Progenitor cell of endocrine pancreas (in vitro differentiated cells): Measurements from ENCODE around the gene THUMPD1. TPM values are rescaled to one million over a fixed set of nuclear protein-coding genes. Genes with fewer than 3 reads are reported as not detected.
A peak's percentile ranks its signal among the peaks of the same experiment; 100 is the strongest.

Experiments
- DNase-seq: peaks from one replicate; pipeline ENCODE4 v3.0.0; 2021; ENCODE audit warnings: low spot score; ENCODE audit not compliant: unreplicated experiment
- H3K27ac Mint-ChIP-seq: 2 replicates; pipeline ENCODE4 v1.8.0; 2021; ENCODE audit warnings: mild to moderate bottlenecking, moderate library complexity, mixed read lengths
- H3K27me3 Mint-ChIP-seq: 2 replicates; pipeline ENCODE4 v1.8.0; 2021; ENCODE audit warnings: mixed read lengths
- H3K36me3 Mint-ChIP-seq: 2 replicates; pipeline ENCODE4 v1.8.0; 2022; ENCODE audit warnings: mixed read lengths; ENCODE audit not compliant: insufficient read depth
- H3K4me1 Mint-ChIP-seq: 2 replicates; pipeline ENCODE4 v1.8.0; 2021; ENCODE audit warnings: low read depth, mixed read lengths
- H3K4me3 Mint-ChIP-seq: 2 replicates; pipeline ENCODE4 v1.8.0; 2021; ENCODE audit warnings: low read depth, mild to moderate bottlenecking, moderate library complexity, mixed read lengths
- H3K9me3 Mint-ChIP-seq: 2 replicates; pipeline ENCODE4 v1.8.0; 2021; ENCODE audit warnings: low read depth, mixed read lengths
- total RNA-seq: library from RNA; stranded (reverse); gene quantifications from 2 replicates; pipeline ENCODE4 v1.2.1, GENCODE V29; 2021
- TF ChIP-seq, protein P1 (sequence below): fragments of 200-600 bp; sonication (generic); IDR thresholded peaks from one replicate; pipeline ENCODE4 v1.5.0; 2021; ENCODE audit warnings: antibody characterized with exemption, mild to moderate bottlenecking; ENCODE audit not compliant: unreplicated experiment

The THUMPD1 gene
- total RNA-seq, 1 donor from 2014 or later, result 36.8 TPM

DNA sequence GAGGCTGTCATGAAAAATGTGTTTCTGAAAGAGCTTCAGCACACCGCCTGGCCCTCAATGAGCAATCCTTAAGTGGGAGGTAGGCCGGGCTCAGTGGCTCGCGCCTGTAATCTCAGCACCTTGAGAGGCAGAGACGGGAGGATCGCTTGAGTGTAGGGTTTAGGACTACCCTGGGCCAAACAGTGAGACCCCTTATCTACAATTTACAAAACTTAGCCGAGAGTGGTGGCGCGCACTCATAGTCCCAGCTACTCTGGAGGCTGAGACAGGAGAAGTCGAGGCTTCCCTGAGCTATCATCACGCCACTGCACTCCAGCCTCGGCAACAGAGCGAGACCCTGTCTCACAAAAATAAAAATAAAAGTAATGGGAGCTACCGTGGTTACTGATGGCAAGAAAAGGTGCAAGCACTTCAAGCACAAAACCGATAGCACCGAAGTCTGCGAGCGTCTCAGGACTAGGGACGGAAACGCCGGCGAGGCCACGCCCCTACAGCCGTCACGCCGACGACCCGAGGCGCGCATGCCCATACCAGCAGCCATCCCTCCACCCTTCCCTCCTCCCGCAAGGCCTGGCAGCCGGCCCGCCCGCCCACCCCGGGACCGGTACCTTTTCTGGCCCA, 607 bp downstream of the THUMPD1 start:
- Mint-ChIP-seq H3K9me3 (peaks cover 2% of the 10 kb centered on the region), H3K4me1 (peaks cover 10% of the 10 kb centered on the region), H3K36me3 (peaks cover 11% of the 10 kb centered on the region), H3K27me3 (no peaks in the 10 kb centered on the region), H3K27ac (peak overlapping the region; percentile 97), H3K4me3 (peak overlapping the region; percentile 96)
- DNase-seq, result peak; percentile 59
- TF ChIP-seq, protein P1, sequence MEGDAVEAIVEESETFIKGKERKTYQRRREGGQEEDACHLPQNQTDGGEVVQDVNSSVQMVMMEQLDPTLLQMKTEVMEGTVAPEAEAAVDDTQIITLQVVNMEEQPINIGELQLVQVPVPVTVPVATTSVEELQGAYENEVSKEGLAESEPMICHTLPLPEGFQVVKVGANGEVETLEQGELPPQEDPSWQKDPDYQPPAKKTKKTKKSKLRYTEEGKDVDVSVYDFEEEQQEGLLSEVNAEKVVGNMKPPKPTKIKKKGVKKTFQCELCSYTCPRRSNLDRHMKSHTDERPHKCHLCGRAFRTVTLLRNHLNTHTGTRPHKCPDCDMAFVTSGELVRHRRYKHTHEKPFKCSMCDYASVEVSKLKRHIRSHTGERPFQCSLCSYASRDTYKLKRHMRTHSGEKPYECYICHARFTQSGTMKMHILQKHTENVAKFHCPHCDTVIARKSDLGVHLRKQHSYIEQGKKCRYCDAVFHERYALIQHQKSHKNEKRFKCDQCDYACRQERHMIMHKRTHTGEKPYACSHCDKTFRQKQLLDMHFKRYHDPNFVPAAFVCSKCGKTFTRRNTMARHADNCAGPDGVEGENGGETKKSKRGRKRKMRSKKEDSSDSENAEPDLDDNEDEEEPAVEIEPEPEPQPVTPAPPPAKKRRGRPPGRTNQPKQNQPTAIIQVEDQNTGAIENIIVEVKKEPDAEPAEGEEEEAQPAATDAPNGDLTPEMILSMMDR, result no peak

- DNase-seq, result no peak
- TF ChIP-seq, protein P1, result peak; percentile 38
- H3K27me3 Mint-ChIP-seq, result no peaks in the 10 kb centered on the region
- H3K4me1 Mint-ChIP-seq, result peaks cover 11% of the 10 kb centered on the region
- peaks cover 14% of the 10 kb centered on the region for H3K36me3 Mint-ChIP-seq
- H3K4me3 Mint-ChIP-seq, result peak overlapping the region; percentile 96
- peak overlapping the region; percentile 97 for H3K27ac Mint-ChIP-seq
- peaks cover 2% of the 10 kb centered on the region for H3K9me3 Mint-ChIP-seq
These were observed 1.4 kb downstream of the THUMPD1 start for GRCh38 chr16:20740007-20740883.

DNA sequence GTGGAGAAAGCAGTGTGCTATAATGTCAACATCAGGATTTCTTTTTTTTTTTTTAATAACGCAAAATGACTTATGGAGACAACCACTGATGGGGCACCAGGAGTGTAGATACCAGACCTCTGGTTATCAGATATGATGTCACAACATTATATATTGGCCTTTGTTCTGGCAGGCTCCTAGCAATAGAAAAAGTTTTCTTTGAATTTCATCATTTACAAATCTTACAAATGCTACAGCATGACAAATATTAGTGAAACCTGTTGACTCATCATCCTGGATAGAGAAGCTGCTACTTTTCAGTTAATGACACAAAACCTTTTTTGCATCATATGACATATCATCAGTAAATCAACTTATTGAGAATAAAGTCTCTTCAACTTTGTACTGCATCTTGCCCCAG, 6.1 kb downstream of the THUMPD1 start:
- H3K27me3 Mint-ChIP-seq, result no peaks in the 10 kb centered on the region

GRCh38 chr16:20734782-20735181, 6.8 kb downstream of the THUMPD1 start:
- no peaks in the 10 kb centered on the region for H3K27me3 Mint-ChIP-seq
- DNase-seq, result no peak
- no peaks in the 10 kb centered on the region for H3K9me3 Mint-ChIP-seq
- no peak overlapping the region for H3K4me3 Mint-ChIP-seq
- TF ChIP-seq, protein P1, result no peak
- peaks cover 10% of the 10 kb centered on the region for H3K4me1 Mint-ChIP-seq
- peaks cover 23% of the 10 kb centered on the region for H3K36me3 Mint-ChIP-seq
- peak overlapping the region; percentile 37 for H3K27ac Mint-ChIP-seq

More for the DNA sequence above, 6.1 kb downstream of the THUMPD1 start:
- peaks cover 20% of the 10 kb centered on the region for H3K36me3 Mint-ChIP-seq
- H3K4me3 Mint-ChIP-seq, result no peak overlapping the region
- peak overlapping the region; percentile 29 for H3K27ac Mint-ChIP-seq
- H3K4me1 Mint-ChIP-seq, result peaks cover 15% of the 10 kb centered on the region
- TF ChIP-seq, protein P1, result no peak
- no peaks in the 10 kb centered on the region for H3K9me3 Mint-ChIP-seq
- no peak for DNase-seq

DNA sequence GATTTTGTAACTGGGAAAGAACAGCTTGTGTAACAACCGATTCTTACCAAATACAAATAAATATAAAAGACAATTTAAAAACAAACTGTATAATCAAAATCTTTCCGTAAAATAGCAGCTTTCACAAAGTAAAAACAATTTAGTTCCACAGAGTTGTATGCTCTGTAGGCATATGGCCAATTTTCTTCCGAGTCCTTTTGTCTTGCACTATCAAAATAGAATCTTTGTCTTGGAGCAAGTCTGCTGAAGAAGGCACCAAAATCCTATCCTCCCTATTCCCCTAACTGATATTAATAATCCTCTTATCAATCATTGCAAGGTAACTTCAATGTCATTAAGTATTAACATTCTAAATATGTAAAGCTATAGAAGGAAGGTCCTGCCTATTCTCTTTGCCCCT, 7.6 kb downstream of the THUMPD1 start:
- H3K36me3 Mint-ChIP-seq, result peaks cover 25% of the 10 kb centered on the region
- no peaks in the 10 kb centered on the region for H3K9me3 Mint-ChIP-seq
- no peak for DNase-seq
- no peak overlapping the region for H3K4me3 Mint-ChIP-seq
- peaks cover 10% of the 10 kb centered on the region for H3K4me1 Mint-ChIP-seq
- no peaks in the 10 kb centered on the region for H3K27me3 Mint-ChIP-seq
- no peak overlapping the region for H3K27ac Mint-ChIP-seq
- TF ChIP-seq, protein P1, result no peak
